Skeletal muscle tissue (tissue), 4 donors: Measurements from ENCODE around the gene IL19. TPM values are rescaled to one million over a fixed set of nuclear protein-coding genes. Genes with fewer than 3 reads are reported as not detected.
"Not testable (repeated sequence)": the region's sequence is repeated elsewhere in the genome, so short reads cannot be mapped to it uniquely, and the experiment has no call there.

Experiments
- H3K27ac ChIP-seq: one replicate; pipeline ENCODE4 v1.7.0; 2013; ENCODE audit warnings: mild to moderate bottlenecking, low read depth, low read length, inconsistent platforms
- H3K27me3 ChIP-seq, 3 donors: one replicate each; pipeline ENCODE4 v1.7.0; 2013; ENCODE audit warnings: low read length in 3 of 3; ENCODE audit not compliant: control insufficient read depth in 3 of 3, insufficient read depth in 3 of 3
- H3K36me3 ChIP-seq, 3 donors: one replicate each; pipeline ENCODE4 v1.7.0; 2013; ENCODE audit warnings: low read length in 3 of 3; ENCODE audit not compliant: control insufficient read depth in 3 of 3, insufficient read depth in 3 of 3
- H3K4me1 ChIP-seq, 3 donors: one replicate each; pipeline ENCODE4 v1.7.0; 2013; ENCODE audit warnings: low read length in 3 of 3, mild to moderate bottlenecking in 3 of 3; ENCODE audit not compliant: control insufficient read depth in 3 of 3, insufficient read depth in 3 of 3
- H3K4me3 ChIP-seq, 3 donors: one replicate each; pipeline ENCODE4 v1.7.0; 2013; ENCODE audit warnings: low read length in 3 of 3
- H3K9ac ChIP-seq, 3 donors: one replicate each; pipeline ENCODE4 v1.7.0; 2013; ENCODE audit warnings: low read length in 3 of 3, mild to moderate bottlenecking in 3 of 3, moderate library complexity in 2 of 3, low read depth in 1 of 3
- H3K9me3 ChIP-seq, 3 donors: one replicate each; pipeline ENCODE4 v1.7.0; 2013; ENCODE audit warnings: low read length in 3 of 3; ENCODE audit not compliant: control insufficient read depth in 3 of 3
- total RNA-seq: library from RNA; depleted of rRNA; stranded (reverse); fragments of >200 nt; gene quantifications from one replicate; pipeline ENCODE4 v1.2.3, GENCODE V29; 2014
- donor health status: Osteomylitis.

Gene IL19
- total RNA-seq, 1 donor from 2014 or later = not detected

DNA sequence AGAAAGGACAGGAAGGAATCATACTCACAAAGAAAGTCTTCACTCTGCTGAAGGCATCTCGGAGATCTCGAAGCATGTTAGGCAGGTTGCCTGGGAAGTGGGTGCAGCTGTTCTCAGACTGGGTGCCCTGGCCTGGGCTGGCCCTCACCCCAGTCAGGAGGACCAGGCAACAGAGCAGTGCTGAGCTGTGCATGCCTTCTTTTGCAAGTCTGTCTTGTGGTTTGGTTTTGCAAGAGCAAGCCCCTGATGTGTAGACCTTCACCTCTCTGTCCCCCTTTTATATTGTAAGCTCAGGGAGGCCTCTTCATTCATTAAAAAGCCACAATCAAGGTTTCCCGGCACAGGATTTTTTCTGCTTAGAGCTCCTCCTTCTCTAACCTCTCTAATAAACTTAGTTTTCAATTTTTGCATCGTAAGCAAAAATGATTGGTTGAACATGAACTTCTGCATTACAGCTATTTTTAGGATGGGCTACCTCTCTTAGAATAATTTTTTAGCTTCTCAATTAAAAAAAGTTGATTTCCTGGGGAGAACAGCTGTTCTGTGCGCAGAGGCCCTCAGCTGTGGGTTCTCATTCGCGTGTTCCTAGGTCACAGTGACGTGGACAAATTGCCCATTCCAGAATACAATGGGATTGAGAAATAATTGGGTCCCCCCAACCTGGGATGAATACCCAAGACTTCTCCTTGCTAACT, 1.8 kb downstream of the IL19 start, which contains the start of gene IL10:
IL10 (minus strand) TSS at position 252 of the 695 bp plus-strand sequence; CDS start at position 193, 59 bp downstream.
- Histone ChIP-seq H3K27ac (peak within 1 kb of the TSS; percentile 19), H3K9ac (no peak within 1 kb of the TSS), H3K27me3 (peaks cover 0 to 11% (median 9%) of the 10 kb centered on the region in 3 donors), H3K9me3 (no peaks in the 10 kb centered on the region), H3K4me1 (no peaks in the 10 kb centered on the region), H3K36me3 (no peaks in the 10 kb centered on the region), H3K4me3 (no peak within 1 kb of the TSS)

DNA sequence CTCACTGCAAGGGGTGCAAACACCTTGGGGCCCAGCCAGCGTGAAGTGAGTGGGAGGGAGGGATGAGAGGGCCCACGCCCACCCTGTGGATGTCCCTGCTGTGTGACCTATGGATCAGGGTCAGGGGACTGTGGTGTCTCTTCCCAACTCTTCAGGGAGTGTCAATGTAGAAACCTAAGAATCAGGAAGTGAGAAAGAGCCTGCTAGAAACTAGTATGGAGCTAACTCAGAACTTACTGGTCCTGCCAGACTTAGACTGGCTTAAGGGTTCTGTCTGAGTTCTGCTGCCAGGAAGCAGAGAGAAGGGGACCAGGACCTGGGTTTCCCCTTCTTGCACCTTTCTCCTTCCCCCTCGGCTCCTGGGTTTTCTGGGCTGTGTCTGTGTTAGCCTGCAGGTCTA, 3.5 kb downstream of the IL19 start:
- H3K9me3 ChIP-seq = no peaks in the 10 kb centered on the region
- H3K4me3 ChIP-seq = no peak overlapping the region
- no peak overlapping the region for H3K9ac ChIP-seq
- H3K27me3 ChIP-seq = peaks cover 0 to 14% (median 9%) of the 10 kb centered on the region in 3 donors
- H3K4me1 ChIP-seq = no peaks in the 10 kb centered on the region
- H3K27ac ChIP-seq = no peak overlapping the region
- H3K36me3 ChIP-seq = no peaks in the 10 kb centered on the region

DNA sequence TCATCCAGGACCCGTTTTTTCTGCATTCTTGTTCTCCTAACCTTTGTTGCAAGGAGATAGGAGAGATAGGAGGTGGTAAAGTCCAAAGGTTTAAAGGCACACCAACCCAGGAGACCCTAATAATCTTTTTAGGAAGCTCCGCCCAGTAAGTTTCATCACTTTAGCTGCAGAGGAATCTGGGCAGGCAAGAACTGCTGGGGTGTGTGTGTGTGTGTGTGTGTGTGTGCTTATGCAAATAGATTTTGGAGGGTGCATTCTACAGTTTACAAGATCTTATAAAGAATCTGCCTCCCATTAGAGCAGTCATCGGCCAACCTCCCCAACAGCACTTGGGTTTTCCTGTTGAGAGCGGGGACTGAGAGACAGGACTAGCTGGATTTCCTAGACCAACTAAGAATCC, 5.7 kb downstream of the IL19 start:
- Histone ChIP-seq H3K27ac (no peak overlapping the region), H3K4me3 (no peak overlapping the region), H3K9me3 (no peaks in the 10 kb centered on the region), H3K36me3 (no peaks in the 10 kb centered on the region), H3K9ac (no peak overlapping the region), H3K27me3 (peaks cover 0 to 14% (median 9%) of the 10 kb centered on the region in 3 donors), H3K4me1 (no peaks in the 10 kb centered on the region)

DNA sequence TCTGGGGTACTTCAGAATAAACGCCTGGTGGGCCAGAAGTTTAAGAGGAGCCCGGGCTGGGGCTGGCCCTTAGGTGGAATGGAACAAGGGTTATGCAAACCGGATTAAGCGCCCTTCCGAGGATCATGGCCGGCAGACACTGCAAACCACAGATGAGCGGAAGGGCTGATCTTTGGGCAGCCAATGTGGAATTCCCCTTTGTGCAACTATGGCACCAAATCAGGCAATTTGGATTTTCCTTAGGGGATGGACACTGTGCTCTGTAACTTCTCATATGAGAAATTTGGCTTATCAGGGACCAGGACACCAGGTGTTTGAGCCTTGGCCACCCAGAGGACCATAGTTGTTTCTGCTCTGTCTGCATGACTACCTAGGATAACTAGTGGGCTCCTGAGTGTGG, 7.5 kb downstream of the IL19 start:
- Histone ChIP-seq H3K27me3 (peaks cover 0 to 14% (median 9%) of the 10 kb centered on the region in 3 donors), H3K9me3 (no peaks in the 10 kb centered on the region), H3K9ac (no peak overlapping the region), H3K27ac (no peak overlapping the region), H3K36me3 (no peaks in the 10 kb centered on the region), H3K4me3 (no peak overlapping the region), H3K4me1 (no peaks in the 10 kb centered on the region)

DNA sequence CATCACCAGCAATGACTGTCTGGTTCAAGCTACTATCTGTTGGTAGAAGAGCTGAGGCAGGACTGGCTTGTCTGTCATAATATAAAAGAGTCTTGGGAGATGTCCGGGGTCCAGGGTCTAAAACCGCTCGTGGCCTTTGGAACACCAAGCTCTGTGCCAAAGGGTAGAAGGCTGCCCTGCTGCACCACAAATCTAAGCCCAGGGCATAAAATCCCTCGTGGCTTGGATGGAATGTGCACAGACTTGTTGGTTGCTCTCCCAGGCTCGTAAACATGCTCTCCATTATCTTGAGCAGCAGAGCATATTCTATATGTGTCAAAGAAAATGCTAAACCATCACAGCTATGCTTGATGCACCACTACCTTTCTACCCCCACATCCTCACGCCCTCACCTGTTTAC, 8.3 kb downstream of the IL19 start:
- H3K4me3 ChIP-seq, H3K9ac ChIP-seq, H3K27ac ChIP-seq, H3K9me3 ChIP-seq, H3K4me1 ChIP-seq, H3K36me3 ChIP-seq: not testable (repeated sequence)
- peaks cover 0 to 10% (median 5%) of the 10 kb centered on the region in 3 donors for H3K27me3 ChIP-seq

DNA sequence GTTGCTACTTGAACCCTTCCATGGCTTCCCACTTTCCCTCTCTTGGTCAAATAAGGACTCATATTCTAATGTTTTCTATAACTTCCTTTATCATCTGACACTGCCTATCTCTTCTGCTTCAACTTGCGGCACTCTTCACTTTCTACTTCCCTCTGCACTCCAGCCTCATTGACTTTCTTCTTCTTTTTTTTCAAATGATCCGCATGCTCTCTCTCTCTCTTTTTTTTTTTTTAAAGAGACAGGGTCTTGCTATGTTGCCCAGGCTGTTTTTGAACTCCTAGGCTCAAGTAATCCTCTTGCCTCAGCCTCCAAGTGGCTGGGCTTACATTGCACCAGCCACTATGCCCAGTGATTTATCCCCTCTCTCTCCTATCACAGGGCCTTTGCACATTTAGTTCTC, 9.1 kb downstream of the IL19 start:
- Histone ChIP-seq H3K27me3 (peaks cover 0 to 5% (median 4%) of the 10 kb centered on the region in 3 donors), H3K9me3 (no peaks in the 10 kb centered on the region), H3K4me1 (no peaks in the 10 kb centered on the region), H3K36me3 (no peaks in the 10 kb centered on the region), H3K9ac (no peak overlapping the region), H3K27ac (no peak overlapping the region), H3K4me3 (no peak overlapping the region)

DNA sequence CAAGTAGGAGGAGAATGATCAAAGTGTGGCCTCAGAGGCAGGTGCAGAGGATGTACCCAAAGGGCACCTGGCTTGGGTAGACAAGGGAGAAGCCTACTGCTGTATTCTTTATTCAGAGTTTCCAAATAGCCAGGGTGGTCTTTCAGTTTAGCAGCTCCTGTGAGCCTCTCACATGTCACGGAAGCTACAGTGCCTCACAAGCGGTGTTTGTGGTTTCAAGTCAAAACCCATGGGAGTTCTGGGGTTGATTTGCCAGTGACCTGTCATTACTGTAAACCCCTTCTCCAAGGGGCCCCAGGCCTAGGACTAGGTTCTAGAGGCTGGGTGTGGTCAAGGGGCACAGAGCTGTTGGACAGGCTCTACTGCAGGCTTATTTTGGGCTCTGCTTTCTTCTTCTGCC, 11.9 kb downstream of the IL19 start:
- Histone ChIP-seq H3K4me3 (no peak overlapping the region), H3K4me1 (no peaks in the 10 kb centered on the region), H3K27ac (no peak overlapping the region), H3K9me3 (no peaks in the 10 kb centered on the region), H3K9ac (no peak overlapping the region), H3K27me3 (peaks cover 0 to 3% (median 0%) of the 10 kb centered on the region in 3 donors), H3K36me3 (no peaks in the 10 kb centered on the region)

DNA sequence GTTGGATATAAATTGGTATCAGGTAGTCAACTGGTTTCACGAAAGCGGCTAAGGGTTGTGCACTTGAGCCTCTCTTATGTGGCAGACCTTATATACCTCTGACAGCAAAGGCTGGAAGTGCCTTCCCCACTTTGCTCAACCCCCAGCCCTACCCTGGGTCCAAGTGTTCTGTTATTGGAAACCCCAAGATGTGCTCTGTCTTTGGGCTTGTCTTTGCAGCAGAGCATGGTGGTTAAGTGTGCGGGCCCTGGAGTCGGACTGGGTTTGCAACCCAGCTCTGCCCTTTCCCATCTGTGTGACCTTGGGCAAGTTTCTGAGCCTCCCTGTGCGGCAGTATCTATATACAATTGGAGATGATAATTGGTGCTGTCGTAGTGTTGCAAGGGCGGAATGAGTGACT, 12.9 kb downstream of the IL19 start:
- no peak overlapping the region for H3K9ac ChIP-seq
- no peaks in the 10 kb centered on the region for H3K36me3 ChIP-seq
- H3K27ac ChIP-seq = no peak overlapping the region
- no peaks in the 10 kb centered on the region for H3K27me3 ChIP-seq
- no peaks in the 10 kb centered on the region for H3K4me1 ChIP-seq
- H3K9me3 ChIP-seq = no peaks in the 10 kb centered on the region
- H3K4me3 ChIP-seq = no peak overlapping the region

DNA sequence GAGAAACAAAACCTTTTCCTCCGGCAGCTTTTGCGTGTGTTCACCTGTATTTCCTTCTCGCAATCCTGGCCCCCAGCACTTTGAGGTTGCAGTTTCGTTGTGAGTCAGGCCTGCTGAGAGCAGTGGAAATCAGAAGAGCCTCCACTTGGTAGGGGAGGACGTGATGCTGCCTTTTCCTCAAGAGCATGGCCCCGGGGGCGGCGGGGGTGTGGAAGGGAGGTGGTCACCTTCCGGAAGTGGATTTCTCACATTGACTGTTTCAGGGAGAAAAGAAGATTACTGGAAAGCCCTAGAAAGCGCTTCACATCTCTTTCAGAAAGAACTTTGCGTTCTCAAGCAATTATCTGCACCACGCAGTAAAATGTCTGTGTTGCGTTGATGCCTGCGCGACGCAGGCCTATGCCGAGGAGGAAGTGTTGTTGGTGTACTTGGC, 13.9 kb downstream of the IL19 start:
- Histone ChIP-seq H3K9ac (no peak overlapping the region), H3K4me1 (no peaks in the 10 kb centered on the region), H3K4me3 (no peak overlapping the region), H3K27ac (no peak overlapping the region), H3K27me3 (no peaks in the 10 kb centered on the region), H3K36me3 (no peaks in the 10 kb centered on the region), H3K9me3 (no peaks in the 10 kb centered on the region)

DNA sequence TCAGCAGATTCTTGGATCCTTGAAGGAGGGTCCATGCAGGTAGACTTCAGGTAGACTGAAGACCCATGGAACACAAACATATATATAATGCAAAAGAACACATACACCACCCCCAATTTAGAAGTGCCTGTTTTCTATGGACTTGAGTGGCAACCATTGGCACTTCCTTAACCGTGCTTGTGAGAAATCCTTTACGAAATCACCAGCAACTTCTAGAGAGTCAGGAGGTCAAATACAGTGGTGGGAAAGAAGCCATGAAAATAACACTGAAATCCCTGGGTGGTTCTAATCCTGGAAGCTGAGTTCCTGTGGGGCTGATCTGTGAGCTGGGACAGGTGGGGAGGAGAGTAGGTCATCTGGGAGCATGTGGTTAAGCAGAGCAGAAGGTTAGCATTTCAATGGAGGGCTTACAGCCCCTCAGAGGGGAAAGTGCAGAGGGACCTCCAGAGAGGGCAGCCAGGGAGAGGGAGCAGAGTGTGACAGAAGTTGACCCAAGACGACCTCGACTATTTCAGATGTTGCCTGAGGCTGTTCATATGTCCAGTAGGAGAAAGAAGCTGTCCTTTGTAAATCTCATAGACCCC, 14.7 kb downstream of the IL19 start:
- Histone ChIP-seq H3K4me3 (no peak overlapping the region), H3K9ac (no peak overlapping the region), H3K9me3 (no peaks in the 10 kb centered on the region), H3K4me1 (no peaks in the 10 kb centered on the region), H3K27ac (no peak overlapping the region), H3K36me3 (no peaks in the 10 kb centered on the region), H3K27me3 (no peaks in the 10 kb centered on the region)
